Lung (tissue), 16 donors: ENCODE data around the gene VHLL. TPM values are rescaled to one million over a fixed set of nuclear protein-coding genes. Genes with fewer than 3 reads are reported as not detected.
"Not testable (repeated sequence)": the region's sequence is repeated elsewhere in the genome, so short reads cannot be mapped to it uniquely, and the experiment has no call there.

ENCODE experiments used
- ATAC-seq: fragments of 200-7000 bp; cut with Tn5 transposase; one replicate; pipeline ENCODE4 v1.9.1; 2020; ENCODE audit warnings: moderate number of reproducible peaks; ENCODE audit not compliant: insufficient read depth, low FRiP score
- DNase-seq, 3 donors: peaks; one replicate each; pipeline ENCODE4 v3.0.0-alpha.2; 2013 to 2017
- H3K27ac ChIP-seq, 2 donors: one replicate each; pipeline ENCODE4 v1.5.1; 2013; ENCODE audit warnings: mild to moderate bottlenecking in 2 of 2, moderate library complexity in 2 of 2, control low read depth in 1 of 2, inconsistent platforms in 1 of 2, low read depth in 1 of 2, low read length in 1 of 2
- H3K27me3 ChIP-seq, 3 donors: one replicate each; pipeline ENCODE4 v1.5.1; 2013; ENCODE audit warnings: low read length in 2 of 3; ENCODE audit not compliant: control insufficient read depth in 3 of 3, insufficient read depth in 3 of 3
- H3K36me3 ChIP-seq, 4 donors: one replicate each; pipeline ENCODE4 v1.5.1; 2013; ENCODE audit warnings: low read length in 4 of 4, mild to moderate bottlenecking in 1 of 4, moderate library complexity in 1 of 4; ENCODE audit not compliant: control insufficient read depth in 4 of 4, insufficient read depth in 4 of 4
- H3K4me1 ChIP-seq, 5 donors: one replicate each; pipeline ENCODE4 v1.5.1; 2013; ENCODE audit warnings: low read length in 5 of 5, mild to moderate bottlenecking in 2 of 5, moderate library complexity in 1 of 5; ENCODE audit not compliant: control insufficient read depth in 5 of 5, insufficient read depth in 5 of 5
- H3K4me3 ChIP-seq: one replicate; pipeline ENCODE4 v1.5.1; 2013; ENCODE audit warnings: mild to moderate bottlenecking, control low read depth, moderate library complexity
- H3K9ac ChIP-seq, 2 donors: one replicate each; pipeline ENCODE4 v1.5.1; 2013; ENCODE audit warnings: low read length in 2 of 2, control low read depth in 1 of 2; ENCODE audit not compliant: insufficient read depth in 1 of 2
- H3K9me3 ChIP-seq, 4 donors: one replicate each; pipeline ENCODE4 v1.5.1; 2013; ENCODE audit warnings: low read length in 3 of 4, mild to moderate bottlenecking in 1 of 4, moderate library complexity in 1 of 4; ENCODE audit not compliant: control insufficient read depth in 4 of 4, insufficient read depth in 3 of 4
- CTCF ChIP-seq: IDR thresholded peaks from 2 replicates; pipeline ENCODE4 v1.5.1; 2012; ENCODE audit warnings: mild to moderate bottlenecking; ENCODE audit errors: control extremely low read depth, extremely low read depth
- WGBS, 2 donors: extraction: QIAGEN DNeasy Blood & Tissue Kit; methylation state at CpG; one replicate each; pipeline ENCODE4 v1.1.7; 2013; 5-methylcytosine and 5-hydroxymethylcytosine counted together
- long read RNA-seq, 5 donors: transcript quantifications; one replicate each; lab custom pipeline, GENCODE V29; 2026
- polyA plus RNA-seq, 2 donors: library from polyadenylated mRNA; stranded (reverse); fragments of 200-250 nt; gene quantifications; one replicate each; pipeline ENCODE4 v1.2.1, GENCODE V29; 2013
- total RNA-seq, 2 donors: library from RNA; depleted of rRNA in 1 of 2; stranded (reverse); fragments of >200 nt in 1 of 2; gene quantifications; one replicate each; pipeline ENCODE4 v1.2.1, GENCODE V29; 2014 to 2021
- donor health status: control.
- donor health status: control.
- donor health status: Bipolar disorder and iron deficiency.
- donor health status: healthy.
- donor health status: DM: yes; HTN: yes; CAD: no.

The VHLL gene
- total RNA-seq, result not detected
- polyA plus RNA-seq, result not detected
- long read RNA-seq, donor 1, result 0 reads
- long read RNA-seq, donor 2, result 0 reads
- long read RNA-seq, donor 3, result 0 reads
- long read RNA-seq, donor 4, result 0 reads
- long read RNA-seq, donor 5, result 0 reads

GRCh38 chr1:156298852-156299357 lies at the start of gene VHLL:
TSS of gene VHLL (minus strand) at chr1:156299307. CDS start at chr1:156299189, 118 bp downstream.
- WGBS, 2 donors, result 89 to 94% methylated on average over 19 of the region's 19 CpGs
- Histone ChIP-seq H3K4me1 (peaks cover 0 to 13% (median 2%) of the 10 kb centered on the region in 5 donors), H3K27ac (no peak within 1 kb of the TSS), H3K36me3 (peaks cover 0 to 3% (median under 1%) of the 10 kb centered on the region in 4 donors), H3K27me3 (no peaks in the 10 kb centered on the region), H3K9me3 (no peaks in the 10 kb centered on the region), H3K4me3 (no peak within 1 kb of the TSS), H3K9ac (no peak within 1 kb of the TSS)
- DNase-seq (no peak), ATAC-seq (no peak)
- no peak for TF ChIP-seq CTCF

- ATAC-seq, result no peak
- Histone ChIP-seq H3K4me1 (no peaks in the 10 kb centered on the region), H3K9me3 (no peaks in the 10 kb centered on the region), H3K9ac (no peak overlapping the region), H3K27me3 (peaks cover 0 to 8% (median 3%) of the 10 kb centered on the region in 3 donors), H3K4me3 (no peak overlapping the region), H3K36me3 (no peaks in the 10 kb centered on the region), H3K27ac (no peak overlapping the region)
- no peak for DNase-seq
- no peak for TF ChIP-seq CTCF
- 76 to 81% methylated on average over 4 of the region's 4 CpGs for WGBS, 2 donors
Observed at GRCh38 chr1:156347331-156347730, 48.2 kb upstream of the VHLL start.

GRCh38 chr1:156346636-156347035 lies 47.5 kb upstream of the VHLL start:
- H3K27me3 ChIP-seq, result peaks cover 0 to 5% (median 3%) of the 10 kb centered on the region in 3 donors
- no peaks in the 10 kb centered on the region for H3K36me3 ChIP-seq
- 58 to 89% methylated on average over 2 of the region's 2 CpGs for WGBS, 2 donors
- DNase-seq (no peak), ATAC-seq (no peak)
- H3K4me3 ChIP-seq, result no peak overlapping the region
- TF ChIP-seq CTCF, result no peak
- no peak overlapping the region for H3K27ac ChIP-seq
- H3K9ac ChIP-seq, result no peak overlapping the region
- no peaks in the 10 kb centered on the region for H3K4me1 ChIP-seq
- H3K9me3 ChIP-seq, result no peaks in the 10 kb centered on the region

GRCh38 chr1:156346035-156346434 lies 46.9 kb upstream of the VHLL start:
- WGBS, 2 donors, result 85 to 87% methylated on average over 2 of the region's 2 CpGs
- not testable (repeated sequence) for H3K27ac ChIP-seq, H3K9me3 ChIP-seq, H3K36me3 ChIP-seq, H3K27me3 ChIP-seq, H3K4me3 ChIP-seq, DNase-seq, H3K4me1 ChIP-seq, ATAC-seq, H3K9ac ChIP-seq
